Stomach (tissue), 4 donors: ENCODE measurements around the gene NTRK2.

Source experiments
- POLR2A ChIP-seq, 4 donors: fragments of 450-650 bp; IDR thresholded peaks; one replicate each; pipeline ENCODE4 v1.6.1; 2016; ENCODE audit warnings: antibody characterized with exemption in 4 of 4, control low read depth in 2 of 4, mild to moderate bottlenecking in 1 of 4, moderate library complexity in 1 of 4
- TF ChIP-seq, protein P1 (sequence below), 7 experiments: fragments of 450-650 bp in 4 of 7; fragments of 200-600 bp in 3 of 7; sonication (generic) in 3 of 7; IDR thresholded peaks; one replicate each; pipeline ENCODE4 v1.5.1; 2016 to 2019; ENCODE audit warnings: antibody characterized with exemption in 7 of 7, control low read depth in 2 of 7, mild to moderate bottlenecking in 1 of 7

DNA sequence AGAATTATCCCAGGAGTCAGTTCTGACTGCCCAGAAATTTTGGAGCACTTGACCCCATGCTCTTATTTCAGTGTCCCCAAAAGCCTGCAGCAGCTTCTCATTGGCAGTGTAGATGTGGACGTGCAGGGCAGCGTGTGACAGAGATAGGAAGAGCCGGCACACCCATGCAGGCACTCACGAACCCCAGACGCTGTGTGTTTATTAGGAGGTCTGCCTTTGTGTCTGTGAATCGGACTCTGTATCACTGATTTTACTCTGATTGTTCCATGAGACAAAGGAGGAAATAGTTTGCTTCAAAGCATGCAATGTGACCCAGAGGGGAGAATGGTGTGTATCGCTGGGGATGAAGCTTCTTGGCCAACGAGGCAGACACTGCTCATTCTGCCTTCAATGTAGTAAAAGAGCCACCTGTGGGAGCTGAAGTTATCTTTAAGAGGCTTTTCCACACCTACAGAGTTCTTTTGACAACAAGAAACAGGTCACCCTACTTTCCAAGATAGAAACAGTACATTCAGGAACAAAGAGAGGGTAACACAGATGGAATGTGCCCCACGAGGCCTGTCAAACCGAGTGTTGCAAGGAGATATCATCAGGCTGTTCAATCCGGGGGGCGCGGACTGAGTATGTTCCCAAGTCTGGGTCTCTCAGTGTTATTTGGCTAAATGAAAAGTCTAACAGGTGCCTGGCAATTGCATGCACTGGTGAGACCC, 224.0 kb downstream of the NTRK2 start:
- TF ChIP-seq, protein P1, sequence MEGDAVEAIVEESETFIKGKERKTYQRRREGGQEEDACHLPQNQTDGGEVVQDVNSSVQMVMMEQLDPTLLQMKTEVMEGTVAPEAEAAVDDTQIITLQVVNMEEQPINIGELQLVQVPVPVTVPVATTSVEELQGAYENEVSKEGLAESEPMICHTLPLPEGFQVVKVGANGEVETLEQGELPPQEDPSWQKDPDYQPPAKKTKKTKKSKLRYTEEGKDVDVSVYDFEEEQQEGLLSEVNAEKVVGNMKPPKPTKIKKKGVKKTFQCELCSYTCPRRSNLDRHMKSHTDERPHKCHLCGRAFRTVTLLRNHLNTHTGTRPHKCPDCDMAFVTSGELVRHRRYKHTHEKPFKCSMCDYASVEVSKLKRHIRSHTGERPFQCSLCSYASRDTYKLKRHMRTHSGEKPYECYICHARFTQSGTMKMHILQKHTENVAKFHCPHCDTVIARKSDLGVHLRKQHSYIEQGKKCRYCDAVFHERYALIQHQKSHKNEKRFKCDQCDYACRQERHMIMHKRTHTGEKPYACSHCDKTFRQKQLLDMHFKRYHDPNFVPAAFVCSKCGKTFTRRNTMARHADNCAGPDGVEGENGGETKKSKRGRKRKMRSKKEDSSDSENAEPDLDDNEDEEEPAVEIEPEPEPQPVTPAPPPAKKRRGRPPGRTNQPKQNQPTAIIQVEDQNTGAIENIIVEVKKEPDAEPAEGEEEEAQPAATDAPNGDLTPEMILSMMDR (IDR thresholded peaks at IDR 0.05) = no peak
- no peak for TF ChIP-seq POLR2A (IDR thresholded peaks at IDR 0.05)
